HT1080 (cell line): ENCODE data around the gene ZNF709. TPM values are rescaled to one million over a fixed set of nuclear protein-coding genes. Genes with fewer than 3 reads are reported as not detected.
"Not testable (repeated sequence)": the region's sequence is repeated elsewhere in the genome, so short reads cannot be mapped to it uniquely, and the experiment has no call there.

ENCODE experiments used
- DNase-seq: peaks from one replicate; pipeline ENCODE4 v3.0.0-alpha.2; 2015; ENCODE audit warnings: low read depth
- small RNA-seq: library from RNA; depleted of rRNA; stranded (forward); fragments of <200 nt; gene quantifications from one replicate; pipeline ENCODE3, GENCODE V24; 2014
- total RNA-seq: library from RNA; depleted of rRNA; stranded (reverse); fragments of >200 nt; shearing (Covaris generic); gene quantifications from 2 replicates; pipeline ENCODE4 v1.2.3, GENCODE V29; 2014; rRNA removed

ZNF709 gene
- total RNA-seq, 1 experiment from 2014 or later = not detected

DNA sequence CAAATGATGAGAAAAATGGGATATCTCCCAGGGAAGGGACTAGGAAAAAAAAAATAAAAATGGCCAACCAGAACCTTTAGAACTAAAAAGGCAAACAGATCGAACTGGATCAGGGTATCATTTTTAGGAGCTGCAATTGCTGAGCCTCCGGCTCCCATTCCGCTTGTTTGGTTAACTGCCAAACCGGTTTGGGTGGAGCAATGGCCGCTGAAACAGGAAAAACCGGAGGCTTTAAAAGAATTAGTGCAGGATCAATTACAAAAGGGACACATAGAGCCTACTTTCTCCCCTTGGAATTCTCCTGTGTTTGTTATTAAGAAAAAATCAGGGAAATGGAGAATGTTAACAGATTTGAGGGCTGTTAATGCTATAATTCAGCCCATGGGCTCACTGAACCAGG lies 31.1 kb downstream of the ZNF709 start:
- DNase-seq = no peak

DNA sequence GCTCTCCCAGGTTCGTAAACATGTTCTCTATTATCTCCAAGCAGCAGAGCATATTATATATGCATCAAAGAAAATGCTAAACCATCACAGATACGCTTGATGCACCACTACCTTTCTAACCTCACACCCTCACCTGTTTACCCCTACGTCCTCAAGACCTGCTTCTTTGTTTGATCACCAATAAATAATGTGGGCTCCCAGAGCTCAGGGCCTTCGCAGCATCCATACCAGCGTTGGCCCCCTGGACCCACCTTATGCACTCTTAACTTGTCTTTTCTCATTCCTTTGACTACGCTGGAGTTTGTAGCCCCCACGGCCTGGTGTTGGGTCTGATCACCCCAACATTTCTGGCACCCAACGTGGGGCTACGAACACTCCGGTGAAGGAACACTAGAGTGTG lies 33.8 kb downstream of the ZNF709 start:
- DNase-seq = no peak

DNA sequence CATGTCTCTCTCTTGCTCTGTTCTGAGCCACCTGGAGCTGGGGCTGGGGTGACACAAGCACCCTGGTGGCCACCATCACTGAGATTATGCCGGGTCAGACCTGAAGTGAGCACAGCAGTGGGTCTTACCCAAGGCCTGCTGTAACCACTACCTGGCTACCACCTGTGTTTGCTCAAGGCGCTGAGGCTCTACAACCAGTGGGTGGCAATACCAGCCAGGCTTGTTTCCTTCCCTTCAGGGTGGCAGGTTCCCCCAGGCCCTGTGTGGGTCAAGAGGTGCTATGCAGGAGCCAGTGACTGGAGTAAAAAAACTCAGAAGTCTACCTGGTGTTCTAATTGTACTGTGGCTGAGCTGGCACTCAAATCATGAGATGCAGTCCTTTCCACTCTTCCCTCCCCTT lies 35.8 kb downstream of the ZNF709 start:
- DNase-seq = no peak

DNA sequence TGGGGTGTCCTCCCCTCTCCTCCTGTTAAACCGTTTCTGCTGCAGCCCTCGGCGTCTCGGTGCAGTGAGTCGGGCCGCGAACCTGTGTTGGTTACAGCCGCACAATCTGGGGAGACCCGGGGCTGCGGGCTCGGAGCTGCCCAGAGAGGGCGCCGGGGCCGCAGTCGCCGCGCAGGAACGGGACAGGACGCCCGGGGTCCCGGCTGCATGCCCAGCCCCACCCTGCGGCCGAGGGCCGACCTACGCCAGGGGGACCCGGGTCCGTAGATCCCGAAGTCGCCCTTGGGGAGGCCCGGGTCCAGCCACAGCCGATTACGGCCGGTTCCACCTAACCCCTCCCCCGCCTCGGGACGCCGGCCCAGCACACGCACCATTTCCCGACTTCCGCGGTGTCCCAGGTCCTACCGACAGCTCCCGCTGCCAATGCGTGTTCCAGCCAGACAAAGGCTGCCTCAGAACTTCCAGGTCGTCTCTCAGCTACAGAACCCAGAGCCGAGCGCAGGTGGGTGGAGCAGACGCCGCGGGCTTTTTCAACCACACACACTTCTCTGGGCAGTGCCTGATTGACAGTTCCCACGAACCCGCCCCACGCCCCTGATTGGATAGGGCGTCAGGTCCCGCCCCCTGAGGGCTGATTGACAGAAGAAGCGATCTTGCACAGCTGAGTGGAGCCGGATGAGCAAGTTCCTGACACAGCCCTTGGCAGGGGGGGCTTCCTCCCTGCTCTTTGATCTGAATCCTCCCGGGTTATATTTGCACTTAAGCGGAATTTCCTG lies 43.9 kb downstream of the ZNF709 start, which contains the start of gene ZNF443:
TSS of gene ZNF443 (minus strand) at position 481 of the 776 bp plus-strand sequence. CDS start at position 374, 107 bp downstream.
- DNase-seq = peak; percentile 98

DNA sequence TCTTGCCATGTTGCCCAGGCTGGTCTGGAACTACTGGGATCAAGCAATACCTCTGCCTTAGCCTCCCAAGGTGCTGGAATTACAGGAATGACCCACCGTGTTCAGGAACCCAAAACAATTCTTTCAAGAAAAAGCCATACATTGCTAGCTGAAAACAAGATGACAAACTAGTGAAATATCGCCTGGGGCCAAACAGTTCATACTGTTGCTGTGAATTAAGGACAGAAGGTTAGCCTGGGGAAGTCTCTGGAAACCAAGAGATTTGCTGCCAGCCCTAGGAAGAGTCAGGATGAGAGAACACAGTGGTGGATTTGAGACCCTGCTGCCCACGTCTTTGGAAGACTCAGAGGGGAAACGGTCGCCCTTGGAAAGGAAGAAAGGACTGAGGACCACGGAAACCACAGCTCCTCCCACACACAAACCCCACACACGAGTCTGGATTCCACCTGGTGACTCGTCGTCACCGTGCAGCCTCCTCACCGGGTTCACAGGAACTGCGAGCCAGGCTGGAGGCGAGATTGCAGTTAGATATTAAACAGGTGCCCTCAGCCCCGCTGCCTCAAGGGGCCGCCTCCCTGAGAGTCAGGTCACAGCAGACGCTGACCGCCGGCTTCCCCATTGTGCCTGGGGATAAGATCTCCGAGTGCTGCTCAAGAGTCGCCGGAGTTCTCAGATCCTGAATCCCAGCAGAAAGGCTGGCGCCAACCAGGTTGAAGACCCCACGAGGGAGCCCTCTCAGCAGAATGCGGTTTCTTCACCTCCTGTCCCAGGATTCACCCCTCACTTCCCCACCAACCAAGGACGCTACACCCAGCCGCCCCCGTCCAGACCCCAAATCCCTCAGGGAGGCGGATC lies 44.7 kb downstream of the ZNF709 start:
- DNase-seq = peak; percentile 1

DNA sequence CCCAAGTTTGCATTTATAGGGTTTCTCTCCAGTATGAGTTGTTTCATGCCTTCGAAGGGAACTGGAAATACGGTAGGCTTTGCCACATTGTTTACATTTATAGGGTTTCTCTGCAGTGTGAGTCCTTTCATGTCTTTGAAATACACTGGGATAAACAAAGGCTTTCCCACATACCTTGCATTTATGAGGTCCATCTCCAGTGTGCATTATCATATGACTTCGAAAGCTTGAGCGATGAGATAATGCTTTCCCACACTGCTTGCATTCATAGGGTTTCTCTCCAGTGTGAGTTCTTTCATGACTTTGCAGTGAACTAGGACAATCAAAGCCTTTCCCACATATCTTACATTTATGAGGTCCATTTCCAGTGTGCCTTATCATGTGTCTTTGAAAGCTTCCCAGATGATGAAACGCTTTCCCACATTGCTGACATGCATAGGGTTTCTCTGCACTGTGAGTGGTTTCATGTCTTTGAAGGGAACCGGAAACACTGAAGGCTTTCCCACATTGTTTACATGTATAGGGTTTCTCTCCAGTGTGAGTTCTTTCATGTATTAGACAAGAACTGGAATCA lies 53.8 kb downstream of the ZNF709 start:
- DNase-seq = not testable (repeated sequence)

DNA sequence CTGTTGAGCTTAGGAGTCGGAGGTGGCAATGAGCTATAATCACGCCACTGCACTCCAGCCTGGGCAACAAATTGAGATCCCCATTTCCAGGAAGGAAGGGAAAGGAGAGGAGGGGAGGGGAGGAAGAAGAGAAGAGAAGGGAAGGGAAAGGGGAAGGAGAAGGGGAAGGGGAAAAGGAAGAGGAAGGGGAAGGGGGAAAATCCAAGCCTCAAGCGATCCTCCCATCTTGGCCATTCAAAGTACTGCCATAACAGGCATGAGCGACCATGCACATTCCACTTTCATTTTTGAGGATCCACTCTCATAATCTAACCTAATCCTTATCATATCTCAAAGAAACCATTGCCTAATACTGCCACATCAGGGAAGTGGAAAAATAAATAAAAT lies 58.7 kb downstream of the ZNF709 start:
- DNase-seq = no peak

DNA sequence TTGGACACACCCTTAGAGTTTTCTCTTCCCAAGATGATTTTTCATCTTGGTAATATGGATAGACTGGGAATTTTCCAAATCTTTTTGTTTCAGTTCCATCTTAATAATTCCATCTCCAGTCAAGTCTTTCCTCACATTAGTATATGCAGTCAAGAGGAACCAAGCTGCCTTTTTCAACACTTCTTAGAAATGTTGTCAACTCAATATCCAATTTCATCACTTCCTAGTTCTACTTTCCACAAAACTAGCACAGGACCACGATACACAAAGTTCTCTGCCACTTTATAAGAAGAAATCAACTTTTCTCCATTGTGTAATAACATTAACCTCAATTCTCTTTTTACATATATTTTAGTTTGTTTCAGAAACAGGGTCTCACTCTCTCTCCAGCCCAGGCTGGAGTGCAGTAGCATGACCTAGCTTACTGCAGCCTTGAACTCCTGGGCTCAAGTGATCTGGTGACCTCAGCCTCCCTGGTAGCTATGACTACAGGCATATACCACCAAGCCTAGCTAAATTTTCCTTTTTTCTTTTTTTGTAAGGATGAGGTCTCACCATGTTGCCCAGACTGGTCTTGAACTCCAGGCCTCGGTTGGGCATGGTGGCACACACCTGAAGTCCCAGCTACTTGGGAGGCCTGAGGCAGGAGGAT lies 59.3 kb downstream of the ZNF709 start:
- no peak for DNase-seq

DNA sequence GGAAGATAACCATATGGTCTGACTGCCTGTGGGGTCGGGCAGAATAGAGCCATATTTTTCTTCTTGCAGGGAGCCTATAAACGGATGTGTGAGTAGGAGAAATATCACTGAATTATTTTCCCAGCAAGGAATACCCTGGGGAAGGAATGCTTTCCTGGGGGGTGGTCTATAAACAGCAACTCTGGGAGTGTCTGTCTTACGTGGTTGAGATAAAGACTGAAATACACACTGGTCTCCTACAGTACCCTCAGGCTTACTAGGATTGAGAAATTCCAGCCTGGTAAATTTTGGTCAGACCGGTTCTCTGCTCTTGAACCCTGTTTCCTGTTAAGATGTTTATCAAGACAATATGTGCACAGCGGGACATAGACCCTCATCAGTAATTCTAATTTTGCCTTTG lies 67.3 kb downstream of the ZNF709 start:
- not testable (repeated sequence) for DNase-seq

DNA sequence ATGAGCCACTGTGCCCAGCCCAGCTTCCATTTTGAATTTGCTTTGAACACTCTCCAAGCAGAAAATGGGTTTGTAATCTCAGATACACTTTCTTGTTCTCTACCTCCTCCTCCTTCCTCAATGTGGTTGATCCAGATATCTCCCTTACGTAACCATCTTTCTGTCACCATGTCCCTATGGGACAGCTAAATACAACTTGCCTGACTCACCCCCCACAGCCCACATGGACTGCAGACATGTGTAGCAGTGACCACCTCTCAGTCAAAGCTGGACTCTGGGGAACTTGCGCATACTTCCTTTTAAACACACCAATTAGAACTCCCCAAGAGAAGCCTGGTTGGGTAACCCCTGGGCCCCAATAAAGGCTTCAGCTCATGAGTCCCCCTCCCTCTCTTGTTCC lies 72.7 kb downstream of the ZNF709 start:
- DNase-seq = no peak

Small RNA genes lying within 50 kb of the gene (small RNA-seq; reads per million reads assigned to genes)
- gene MTCO1P27 (not detected), gene PPIAP20 (not detected)

Other genes starting within 250 kb of the ZNF709 start
- gene ZNF44, start 189.9 kb downstream of the ZNF709 start, total RNA-seq = 0.13 and 0.23 TPM in 2 replicates
- gene ZNF563, start 151.2 kb downstream of the ZNF709 start, total RNA-seq = 0.13 TPM in 1 of 2 replicates, not detected in the other
- gene ZNF442, start 119.1 kb downstream of the ZNF709 start, total RNA-seq = 0.08 and 0.17 TPM in 2 replicates
- 2.4 and 2.9 TPM in 2 replicates for gene ZNF799, start 83.5 kb downstream of the ZNF709 start, total RNA-seq
- gene ZNF443, start 43.8 kb downstream of the ZNF709 start, total RNA-seq = 1.4 and 2.0 TPM in 2 replicates
- 1.8 and 1.9 TPM in 2 replicates for gene ZNF564, start 66.7 kb upstream of the ZNF709 start, total RNA-seq
- gene ZNF490, start 126.0 kb upstream of the ZNF709 start, total RNA-seq = 3.4 and 7.0 TPM in 2 replicates
- gene ZNF791, start 126.1 kb upstream of the ZNF709 start, total RNA-seq = 19.9 and 20.5 TPM in 2 replicates
- gene MAN2B1, start 181.9 kb upstream of the ZNF709 start, total RNA-seq = 31.2 and 38.5 TPM in 2 replicates
- 12.5 and 18.2 TPM in 2 replicates for gene WDR83, start 182.0 kb upstream of the ZNF709 start, total RNA-seq
- gene DHPS, start 197.1 kb upstream of the ZNF709 start, total RNA-seq = 90.0 and 103 TPM in 2 replicates
- gene GNG14, start 203.2 kb upstream of the ZNF709 start, total RNA-seq = not detected in 2 replicates
- 14.0 and 22.2 TPM in 2 replicates for gene FBXW9, start 211.8 kb upstream of the ZNF709 start, total RNA-seq
- 11.8 and 19.1 TPM in 2 replicates for gene TNPO2, start 239.1 kb upstream of the ZNF709 start, total RNA-seq
- gene TRIR, start 249.9 kb upstream of the ZNF709 start, total RNA-seq = 290 and 342 TPM in 2 replicates